Measurements from ENCODE around the gene TRAPPC5.

TRAPPC5 gene

GRCh38 chr19:7636691-7637373 is 43.8 kb upstream of the TRAPPC5 start, which contains the start of gene STXBP2:
STXBP2 (plus strand) TSS chr19:7637110; CDS start chr19:7637150, 40 bp downstream.
- peak; percentile 42 for DNase-seq (ENCODE audit: low read depth)
- TF ChIP-seq CTCF (IDR thresholded peaks at IDR 0.05; ENCODE audit: low read length, missing control alignments), result no peak
- peak within 1 kb of the TSS; percentile 64 for H3K4me3 ChIP-seq (replicated peaks; ENCODE audit: low read depth, low read length)

GRCh38 chr19:7637374-7638256 is 43.0 kb upstream of the TRAPPC5 start:
- H3K4me3 ChIP-seq (replicated peaks; ENCODE audit: low read depth, low read length), result peak overlapping the region; percentile 64
- peak; percentile 17 for DNase-seq (ENCODE audit: low read depth)
- no peak for TF ChIP-seq CTCF (IDR thresholded peaks at IDR 0.05; ENCODE audit: low read length, missing control alignments)

GRCh38 chr19:7638802-7639465 is 41.7 kb upstream of the TRAPPC5 start:
- DNase-seq (ENCODE audit: low read depth), result no peak
- H3K4me3 ChIP-seq (replicated peaks; ENCODE audit: low read depth, low read length), result no peak overlapping the region
- TF ChIP-seq CTCF (IDR thresholded peaks at IDR 0.05; ENCODE audit: low read length, missing control alignments), result no peak

GRCh38 chr19:7639863-7640348 is 40.7 kb upstream of the TRAPPC5 start:
- no peak for DNase-seq (ENCODE audit: low read depth)
- no peak for TF ChIP-seq CTCF (IDR thresholded peaks at IDR 0.05; ENCODE audit: low read length, missing control alignments)

GRCh38 chr19:7640803-7641202 is 39.8 kb upstream of the TRAPPC5 start:
- no peak for TF ChIP-seq CTCF (IDR thresholded peaks at IDR 0.05; ENCODE audit: low read length, missing control alignments)
- no peak overlapping the region for H3K4me3 ChIP-seq (replicated peaks; ENCODE audit: low read depth, low read length)
- no peak for DNase-seq (ENCODE audit: low read depth)

More at GRCh38 chr19:7639863-7640348, 40.7 kb upstream of the TRAPPC5 start:
- H3K4me3 ChIP-seq (replicated peaks; ENCODE audit: low read depth, low read length), result no peak overlapping the region

- DNase-seq (ENCODE audit: low read depth), result no peak
- no peak overlapping the region for H3K4me3 ChIP-seq (replicated peaks; ENCODE audit: low read depth, low read length)
- TF ChIP-seq CTCF (IDR thresholded peaks at IDR 0.05; ENCODE audit: low read length, missing control alignments), result no peak
Observed at GRCh38 chr19:7641290-7642276, 39.0 kb upstream of the TRAPPC5 start.

All from fibroblast of pulmonary artery (primary cell).